Ureter (tissue), 1 donor: ENCODE measurements around the gene C3orf70. TPM values are rescaled to one million over a fixed set of nuclear protein-coding genes. Genes with fewer than 3 reads are reported as not detected.
"Not testable (repeated sequence)": the region's sequence is repeated elsewhere in the genome, so short reads cannot be mapped to it uniquely, and the experiment has no call there.

ENCODE experiments used
- DNase-seq: peaks from one replicate; pipeline ENCODE4 v3.0.0-alpha.2; 2020; ENCODE audit warnings: low spot score
- total RNA-seq: library from RNA; stranded (reverse); gene quantifications from one replicate; pipeline ENCODE4 v1.2.4, GENCODE V29; 2023
- donor health status: DM: yes; HTN: yes; CAD: no.

The C3orf70 gene
- total RNA-seq, 1 donor from 2014 or later, result 19.0 TPM

DNA sequence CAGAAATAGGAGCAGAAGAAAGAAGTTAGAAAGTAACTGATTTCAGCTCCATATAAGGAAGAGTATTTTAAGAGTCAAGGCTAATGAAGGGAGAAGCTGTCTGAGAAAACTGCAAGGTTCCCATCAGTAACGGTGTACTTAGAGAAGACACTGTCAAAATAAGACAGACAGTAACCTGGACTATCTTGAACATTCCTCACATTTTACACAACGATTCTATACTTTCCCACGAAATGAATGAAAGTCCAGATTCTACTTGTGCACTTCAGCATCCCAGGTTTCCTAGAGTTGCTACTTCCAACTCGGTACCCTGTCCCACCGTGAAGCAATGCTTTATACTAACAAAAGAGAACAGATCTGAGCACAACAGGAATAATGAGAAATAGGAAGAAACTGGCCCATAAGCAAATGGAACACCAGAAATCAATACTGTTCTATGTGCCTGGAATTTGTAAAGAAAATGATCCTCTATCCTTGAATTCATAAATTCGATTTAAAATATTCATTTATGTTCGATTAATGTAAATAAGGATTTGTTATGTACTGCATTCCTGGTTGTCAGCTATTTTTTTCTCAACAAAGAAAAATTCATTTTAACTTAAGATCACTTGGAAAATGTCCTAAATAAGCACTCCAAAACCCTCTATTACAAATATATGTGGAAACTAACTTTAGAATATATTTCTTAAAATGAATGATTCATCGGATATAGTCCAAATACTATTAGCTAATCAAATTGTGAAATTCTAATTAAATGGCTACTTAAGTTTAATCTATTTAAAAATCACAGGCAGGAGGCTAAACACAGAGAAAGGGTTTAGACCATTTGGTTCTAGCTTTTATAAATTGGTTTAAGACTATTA is 1.5 kb downstream of the C3orf70 start:
- DNase-seq, result no peak

DNA sequence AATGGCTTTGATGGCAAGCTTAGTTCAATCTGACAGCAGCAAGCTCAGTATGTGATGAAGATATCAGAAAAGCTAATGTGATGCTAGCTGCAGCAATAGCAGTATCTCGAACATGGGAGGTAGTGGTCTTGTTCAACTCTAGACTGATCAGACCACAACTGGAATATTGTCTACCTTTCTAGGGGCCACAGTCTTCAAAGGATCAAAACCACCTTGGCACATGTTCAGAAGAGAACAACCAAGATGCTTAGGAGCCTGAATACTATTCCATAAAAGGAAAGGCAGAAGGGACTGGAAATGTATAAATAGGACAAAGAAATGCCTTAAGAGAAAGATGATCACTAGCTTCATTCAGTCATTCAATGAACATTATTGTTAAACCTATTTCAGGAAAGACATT is 2.3 kb downstream of the C3orf70 start:
- no peak for DNase-seq

DNA sequence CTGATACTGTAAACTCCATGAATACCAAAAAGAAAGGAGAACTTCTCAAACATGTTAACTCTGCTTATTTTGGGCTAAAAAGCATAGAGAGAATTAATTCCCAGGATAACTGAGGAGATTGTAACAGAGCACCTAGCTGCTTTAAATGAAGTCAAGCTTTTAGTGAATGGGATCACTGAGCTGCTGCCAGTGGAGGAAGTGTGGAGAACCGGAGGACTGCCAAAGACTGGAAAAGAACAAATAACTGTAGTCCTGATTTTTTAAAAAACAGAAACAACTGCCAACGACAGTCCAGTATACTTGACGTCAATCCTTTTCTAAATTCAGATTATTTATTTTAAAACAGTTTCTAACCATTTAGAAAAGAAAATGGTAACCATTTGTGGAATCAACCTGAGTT is 3.3 kb downstream of the C3orf70 start:
- no peak for DNase-seq

DNA sequence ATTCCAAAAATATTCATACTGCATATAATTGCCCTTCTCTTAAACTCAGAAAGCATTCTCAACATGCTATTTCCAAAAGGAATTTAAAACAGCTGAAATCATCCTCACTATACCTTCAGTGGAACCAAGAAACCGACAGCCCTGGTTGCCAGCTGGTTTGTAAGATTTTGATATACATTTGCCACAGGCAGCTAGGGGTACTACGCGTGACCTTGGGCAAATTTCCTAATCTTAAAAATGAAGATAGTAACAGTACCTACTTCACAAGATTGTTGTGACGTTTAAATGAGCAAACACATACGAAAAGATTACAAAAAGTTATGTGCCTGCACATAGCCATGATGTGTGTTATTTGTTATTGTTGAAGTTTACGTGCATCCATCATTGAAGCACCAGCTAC is 7.3 kb downstream of the C3orf70 start:
- DNase-seq, result no peak

DNA sequence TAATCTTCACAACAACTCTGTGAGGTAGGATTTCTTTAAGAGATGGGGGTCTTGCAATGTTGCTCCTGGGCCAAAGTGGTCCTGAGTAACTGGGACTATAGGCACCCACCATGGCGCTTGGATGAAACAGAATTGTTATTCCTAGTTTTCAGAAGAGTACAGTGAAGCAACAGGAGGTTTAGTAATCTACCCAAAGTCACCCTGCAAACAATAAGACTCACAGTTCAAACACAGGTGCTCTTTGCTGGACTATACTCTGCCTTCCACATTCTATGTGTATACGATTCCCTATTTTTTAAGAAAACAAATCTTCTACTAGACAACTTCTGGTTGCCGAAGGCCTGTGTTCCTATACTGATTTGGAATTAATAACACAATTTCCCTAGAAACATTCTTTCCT is 8.1 kb downstream of the C3orf70 start:
- DNase-seq, result no peak

DNA sequence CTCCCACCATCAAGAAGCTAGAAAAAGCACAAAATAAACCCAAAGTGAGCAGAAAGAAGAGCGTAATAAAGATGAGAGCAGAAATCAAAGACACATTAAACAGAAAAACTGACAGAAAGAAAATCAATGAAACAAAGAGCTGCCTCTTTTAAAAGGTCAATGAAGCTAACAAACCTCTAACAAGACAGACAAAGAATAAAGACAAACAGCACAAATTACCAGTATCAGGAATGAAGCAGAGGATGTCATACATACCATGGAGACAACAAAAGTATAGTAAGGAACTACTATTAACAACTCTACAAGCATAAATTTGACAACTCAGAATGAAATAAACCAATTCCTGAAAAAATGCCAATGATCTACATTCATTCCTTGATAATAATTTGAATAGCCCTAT is 15.0 kb downstream of the C3orf70 start:
- DNase-seq, result no peak

DNA sequence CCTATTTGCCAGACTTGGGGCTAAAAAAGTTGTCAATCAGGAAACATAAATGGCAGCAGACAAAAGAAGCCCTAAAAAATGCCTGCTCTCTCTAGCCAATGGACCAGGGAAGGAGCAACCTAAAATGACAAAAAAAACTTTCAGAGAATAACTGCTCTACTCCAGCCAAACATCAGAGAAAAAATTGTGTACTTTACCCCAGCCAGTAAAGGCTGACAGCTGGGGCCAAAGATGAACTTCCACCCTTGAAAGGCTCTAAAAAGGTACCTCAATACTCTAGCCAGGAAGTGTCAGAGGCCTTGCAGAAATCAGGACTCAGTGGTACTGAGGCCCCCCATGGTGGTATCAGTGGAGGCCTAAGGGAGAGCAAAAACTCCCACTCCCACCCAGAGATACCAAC is 18.4 kb downstream of the C3orf70 start:
- DNase-seq, result no peak

DNA sequence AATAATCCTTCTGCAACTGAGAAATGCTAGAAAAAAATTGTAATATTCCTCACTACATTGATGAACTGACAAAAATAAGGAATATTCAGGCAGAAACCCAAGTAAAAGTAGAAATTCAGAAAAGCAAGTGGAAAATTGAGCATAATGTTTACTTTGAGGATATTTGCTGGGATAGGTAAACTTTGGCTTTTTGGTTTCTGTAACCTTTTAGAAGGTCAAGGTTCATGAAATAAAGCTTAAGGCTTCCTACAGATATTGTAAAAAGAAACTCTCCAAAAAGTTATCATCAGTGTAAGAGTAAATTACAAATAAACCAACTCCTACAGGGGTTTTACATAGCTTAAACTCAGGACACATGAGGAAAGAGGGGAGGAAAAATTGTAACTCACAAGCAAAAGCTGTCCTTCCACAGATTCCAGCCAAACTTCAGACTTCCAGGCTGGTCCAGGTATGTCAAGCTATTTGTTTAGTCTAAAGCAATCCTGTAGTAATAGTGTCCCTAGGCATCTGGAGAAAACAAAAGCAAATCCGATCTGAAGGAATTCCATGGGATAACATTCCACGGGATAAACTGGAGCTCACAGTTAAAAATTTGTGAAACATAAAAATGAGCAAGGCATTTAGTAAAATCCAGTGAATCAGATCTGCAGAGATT is 21.1 kb downstream of the C3orf70 start:
- DNase-seq, result no peak

DNA sequence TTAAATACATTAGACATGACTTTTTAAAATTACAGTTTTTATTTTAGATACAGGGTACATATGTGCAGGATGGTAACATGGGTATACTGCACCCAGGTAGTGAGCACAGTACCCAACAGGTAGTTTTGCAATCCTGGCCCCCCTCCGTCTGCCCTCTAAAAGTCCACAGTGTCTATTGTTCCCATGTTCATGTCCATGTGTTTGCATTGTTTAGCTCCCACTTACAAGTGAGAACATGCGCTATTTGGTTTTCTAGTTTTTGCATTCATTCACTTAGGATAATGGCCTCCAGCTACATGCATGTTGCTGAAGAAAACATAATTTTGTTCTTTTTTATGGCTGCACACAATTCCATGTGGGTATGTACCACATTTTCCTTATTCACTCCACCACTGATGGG is 23.8 kb downstream of the C3orf70 start:
- DNase-seq, result no peak

DNA sequence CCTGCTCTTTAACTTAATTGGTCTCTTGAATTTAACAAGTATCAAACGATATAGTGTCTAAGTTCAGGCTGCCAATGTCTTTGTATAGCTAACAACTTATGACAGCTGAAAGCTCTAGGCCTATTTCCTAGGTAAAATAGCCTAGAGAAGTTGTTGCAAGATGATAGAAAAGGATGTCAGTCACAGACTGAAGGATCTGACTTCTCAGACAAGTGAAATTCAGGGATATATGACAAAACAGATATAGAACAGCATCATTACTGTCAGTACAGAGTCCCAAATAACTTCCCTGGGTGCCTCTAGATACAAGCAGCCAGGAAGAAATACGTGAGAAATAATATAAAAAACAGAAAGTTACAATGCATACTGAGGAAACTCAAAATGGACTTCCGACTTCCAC is 26.7 kb downstream of the C3orf70 start:
- no peak for DNase-seq

DNA sequence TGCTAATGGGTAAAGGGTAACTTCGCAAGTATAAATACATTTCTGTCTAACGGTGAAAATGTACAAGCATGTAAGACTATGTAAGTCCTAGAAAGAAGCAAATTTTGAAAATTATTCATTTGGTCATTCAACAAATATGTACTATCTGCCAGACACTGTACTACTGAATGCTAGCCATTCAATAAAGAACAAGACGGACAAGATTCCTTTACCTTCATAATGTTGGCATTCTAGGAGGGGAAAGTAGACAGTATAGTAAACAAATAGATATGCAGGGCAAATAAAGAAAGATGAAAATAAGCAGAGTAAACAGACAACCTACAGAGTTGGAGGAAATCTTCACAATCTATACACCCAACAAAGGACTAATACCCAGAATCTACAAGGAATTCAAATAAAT is 32.7 kb downstream of the C3orf70 start:
- no peak for DNase-seq

DNA sequence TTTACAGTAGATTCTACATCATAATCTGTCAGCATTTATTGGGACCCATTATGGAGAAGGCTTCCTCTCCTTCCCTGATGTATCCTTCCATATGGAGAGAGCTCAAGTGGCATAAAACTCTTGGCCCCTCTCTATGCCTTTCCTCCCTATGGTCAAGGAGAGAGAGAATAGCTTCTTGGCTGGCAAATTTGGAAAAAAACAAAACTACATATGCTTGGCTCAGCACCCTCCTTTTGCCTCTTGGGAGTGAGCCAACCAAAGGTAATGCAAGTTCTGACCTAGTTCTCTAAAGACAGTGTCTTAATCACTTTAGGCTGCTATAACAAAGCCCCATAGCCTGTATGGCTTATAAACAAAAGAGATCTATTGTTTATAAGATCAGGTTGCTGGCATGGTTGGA is 37.5 kb downstream of the C3orf70 start:
- DNase-seq, result no peak

DNA sequence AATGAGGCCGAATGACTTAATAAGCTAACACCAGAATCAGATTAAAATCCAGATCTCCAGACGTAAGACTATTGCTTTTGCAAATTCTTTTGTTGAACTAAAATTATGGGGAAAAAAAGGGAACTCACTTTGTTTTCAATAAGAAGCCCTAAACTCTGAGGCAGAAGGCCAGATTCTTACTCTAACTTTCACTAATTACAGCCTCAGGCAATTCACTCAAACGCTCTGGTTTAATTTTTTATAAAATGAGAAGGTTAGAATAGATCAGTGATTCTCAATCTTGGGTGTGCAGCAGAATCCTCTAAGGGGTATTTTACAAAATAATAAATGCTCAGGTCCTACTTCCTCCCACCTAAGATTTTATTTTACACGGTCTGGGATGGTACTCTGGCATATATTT is 38.1 kb downstream of the C3orf70 start:
- DNase-seq, result no peak

DNA sequence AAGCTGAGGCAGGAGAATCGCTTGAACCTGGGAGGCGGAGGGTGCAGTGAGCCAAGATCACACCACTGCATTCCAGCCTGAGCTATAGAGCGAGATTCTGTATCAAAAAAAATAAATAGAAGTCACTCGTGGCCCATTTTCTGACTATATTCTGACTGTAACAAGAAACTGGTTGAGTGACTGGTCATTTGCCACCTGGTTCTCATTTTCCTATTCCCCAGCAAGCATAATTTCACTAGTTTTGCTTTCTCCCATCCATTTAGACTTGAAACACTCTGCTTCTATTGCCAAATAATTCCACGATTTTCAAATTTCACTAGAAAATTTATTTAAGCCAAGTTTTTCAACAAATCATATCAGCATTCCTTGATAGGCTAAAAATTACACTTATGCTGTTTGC is 40.7 kb downstream of the C3orf70 start:
- no peak for DNase-seq

DNA sequence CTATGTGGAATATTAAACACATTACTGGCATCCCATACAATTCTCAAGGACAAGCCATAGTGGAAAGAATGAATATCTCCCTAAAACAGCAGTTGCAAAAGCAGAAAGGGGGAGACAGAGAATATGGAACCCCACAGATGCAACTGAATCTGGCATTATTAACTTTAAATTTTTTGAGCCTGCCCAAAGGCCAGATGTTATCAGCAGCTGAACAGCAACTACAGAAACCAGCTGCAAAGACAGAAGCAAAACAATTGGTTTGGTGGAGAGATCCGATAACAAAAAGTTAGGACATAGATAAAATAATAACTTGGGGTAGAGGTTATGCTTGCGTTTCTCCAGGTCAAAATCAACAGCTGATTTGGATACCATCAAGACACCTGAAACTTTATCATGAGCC is 43.8 kb downstream of the C3orf70 start:
- not testable (repeated sequence) for DNase-seq

DNA sequence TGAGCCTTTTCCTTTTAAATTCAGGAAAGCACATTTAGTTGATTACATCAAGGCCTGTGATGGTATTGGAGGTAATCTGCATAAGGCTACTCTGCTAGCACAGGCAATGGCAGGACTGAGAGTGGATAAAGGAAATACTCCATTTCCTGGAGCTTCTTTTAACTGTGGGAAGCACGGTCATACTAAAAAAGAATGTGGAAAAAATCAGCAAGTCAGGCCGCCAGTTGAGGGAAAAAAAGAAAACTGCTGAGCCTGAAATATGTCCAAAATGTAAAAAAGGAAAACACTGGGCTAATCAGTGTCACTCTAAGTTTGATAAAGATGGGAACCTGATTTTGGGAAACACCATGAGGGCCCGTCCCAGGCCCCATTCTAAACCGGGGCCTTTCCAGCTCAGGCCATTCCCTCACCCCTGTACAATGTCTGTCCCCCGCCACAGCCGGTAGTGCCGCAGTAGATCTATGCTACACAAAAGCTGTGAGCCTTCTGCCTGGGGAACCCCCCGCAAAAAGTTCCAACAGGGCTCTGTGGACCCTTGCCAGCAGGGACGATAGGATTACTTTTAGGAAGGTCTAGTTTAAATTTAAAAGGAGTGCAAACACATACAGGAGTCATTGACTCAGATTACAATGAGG is 46.5 kb downstream of the C3orf70 start:
- not testable (repeated sequence) for DNase-seq

DNA sequence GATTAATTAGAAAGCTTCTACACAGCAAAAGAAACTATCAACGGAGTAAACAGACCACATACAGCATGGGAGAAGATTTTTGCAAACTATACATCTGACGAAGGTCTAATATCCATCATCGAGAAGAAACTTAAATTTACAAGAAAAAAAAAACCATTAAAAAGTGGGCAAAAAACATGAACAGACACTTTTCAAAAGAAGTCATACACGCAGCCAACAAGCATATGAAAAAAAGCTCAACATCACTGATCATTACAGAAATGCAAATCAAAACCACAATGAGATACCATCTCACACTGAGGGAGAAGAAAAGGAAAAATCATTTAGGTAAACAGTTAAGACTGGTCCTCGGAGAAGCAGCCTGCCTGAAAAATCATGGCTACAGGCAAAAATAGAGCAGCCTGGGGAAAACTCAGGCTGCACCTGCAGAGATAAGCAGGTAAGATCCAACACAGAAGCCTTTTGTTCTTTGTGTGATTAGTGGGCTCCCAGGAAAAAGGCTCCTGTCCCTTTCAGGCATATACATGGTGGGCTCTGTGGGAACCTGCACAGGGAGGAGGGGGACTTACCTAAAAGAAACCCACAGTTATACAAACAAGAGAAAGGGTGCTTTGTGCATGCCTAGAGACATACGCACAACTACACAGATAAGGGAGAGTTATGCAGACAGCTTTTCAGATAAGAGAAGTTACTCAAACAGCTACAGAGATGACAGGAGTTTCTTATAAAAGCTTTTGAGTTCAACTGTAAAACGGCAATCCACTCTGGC is 49.3 kb downstream of the C3orf70 start:
- no peak for DNase-seq

DNA sequence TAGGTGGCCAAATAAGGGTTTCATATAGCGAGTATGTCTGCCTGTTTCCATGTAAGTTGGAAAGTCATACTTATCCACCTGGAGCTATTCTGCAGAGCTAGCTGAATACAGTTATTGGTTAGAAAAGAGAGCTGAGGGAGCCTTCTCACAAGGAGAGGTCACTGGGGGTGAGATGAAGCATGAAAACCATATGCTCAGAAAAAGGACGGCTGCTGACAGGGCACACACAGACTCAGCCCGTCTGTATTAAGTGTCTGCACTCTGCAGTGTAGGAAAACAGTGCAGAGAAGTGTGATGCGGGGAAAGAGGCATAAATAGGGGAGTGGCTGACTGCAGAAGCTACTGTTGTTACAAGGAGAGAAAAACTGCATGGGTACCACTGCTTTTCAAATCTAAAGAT is 58.2 kb downstream of the C3orf70 start:
- DNase-seq, result no peak

DNA sequence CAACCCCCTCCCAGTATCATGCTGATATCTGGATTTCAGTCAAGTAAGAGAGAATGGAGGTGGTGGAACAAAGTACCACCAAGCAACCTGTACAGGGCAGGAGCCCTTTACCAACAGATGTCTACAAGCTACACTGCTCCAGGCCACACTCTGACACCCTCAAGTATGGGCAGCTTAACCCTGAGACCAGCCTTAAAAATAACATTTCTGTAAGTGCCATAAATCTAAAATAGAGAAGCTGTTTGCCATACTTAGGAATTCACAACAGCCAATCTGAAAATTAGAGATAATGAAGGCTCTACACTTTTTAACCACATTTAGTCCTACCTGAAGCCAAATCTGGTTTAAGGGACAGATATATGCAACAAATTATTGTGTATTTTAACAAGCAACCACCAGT is 59.7 kb downstream of the C3orf70 start:
- DNase-seq, result no peak

DNA sequence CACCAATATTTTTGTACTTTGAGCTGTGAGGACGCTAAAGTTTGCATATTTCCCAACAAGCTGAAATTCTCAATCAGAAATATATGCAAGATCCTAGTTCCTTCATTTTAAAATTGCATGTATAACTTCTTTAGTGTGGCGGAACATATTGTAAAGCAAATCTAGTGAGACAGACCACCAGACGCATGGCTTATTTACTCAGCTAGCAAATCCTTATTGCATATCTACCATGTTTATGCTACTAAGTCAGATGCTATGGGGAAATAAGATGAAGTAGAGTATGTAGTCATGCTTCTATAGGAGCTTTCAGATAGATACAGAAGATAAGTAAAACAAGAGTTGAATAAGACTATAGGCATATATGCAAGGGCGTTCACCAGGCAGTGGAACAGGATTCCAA is 62.0 kb downstream of the C3orf70 start:
- no peak for DNase-seq

DNA sequence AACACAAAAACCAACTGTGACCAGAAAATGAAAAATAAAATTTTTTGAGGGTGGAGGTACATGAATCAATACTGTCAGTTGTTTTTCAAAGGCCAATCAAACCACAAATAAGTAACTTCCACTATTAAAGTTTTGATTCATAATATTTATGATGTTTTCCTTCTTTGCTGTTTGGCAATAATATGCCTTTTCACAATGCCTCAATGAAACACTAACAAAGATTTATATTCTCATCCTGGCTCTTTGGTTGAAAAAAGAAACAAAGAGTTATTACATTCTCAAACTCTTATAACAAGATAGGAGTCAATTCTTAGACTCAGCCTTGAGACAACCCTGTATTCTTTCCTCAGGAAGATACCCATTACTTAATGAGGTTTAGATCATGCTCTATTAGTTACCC is 63.1 kb downstream of the C3orf70 start:
- no peak for DNase-seq

DNA sequence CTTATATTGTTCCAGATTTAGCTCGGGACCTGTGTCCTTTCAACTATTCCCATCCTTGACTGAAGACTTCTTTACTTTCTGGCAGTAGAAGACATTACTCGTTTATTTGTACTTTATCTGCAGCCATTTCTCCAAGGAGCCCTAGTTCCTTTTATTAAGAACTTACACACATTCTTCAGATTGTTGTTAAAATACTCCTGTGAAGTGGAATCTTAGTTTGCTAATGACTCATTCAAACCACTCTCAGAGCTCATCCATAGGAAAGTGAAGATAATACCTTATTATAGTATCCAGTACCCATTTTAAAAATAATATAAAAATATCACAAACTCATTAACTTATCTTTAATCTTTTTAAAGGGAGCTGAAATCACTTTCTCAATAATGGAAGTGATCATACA is 63.5 kb downstream of the C3orf70 start:
- DNase-seq, result no peak
